A549 (cell line): ENCODE measurements around the gene BIRC7.

ENCODE experiments used
- JUN ChIP-seq, 2 experiments: fragments of >200 bp; sonication (Bioruptor Twin); formaldehyde crosslinking; IDR thresholded peaks; 2 replicates in 1 of 2; 3 replicates in 1 of 2; pipeline ENCODE4 v1.6.1; 2016 to 2017
- REST ChIP-seq: fragments of 200-600 bp; sonication (generic); IDR thresholded peaks from 2 replicates; pipeline ENCODE4 v1.6.1; 2016; ENCODE audit warnings: antibody characterized with exemption, mild to moderate bottlenecking, moderate library complexity
- SREBF2 ChIP-seq: fragments of 450-650 bp; IDR thresholded peaks from 2 replicates; pipeline ENCODE4 v1.6.1; 2014; ENCODE audit warnings: mild to moderate bottlenecking, moderate library complexity
- TF ChIP-seq, protein P1 (sequence below): fragments of >200 bp; sonication (Bioruptor Twin); formaldehyde crosslinking; IDR thresholded peaks from 3 replicates; pipeline ENCODE4 v1.5.1; 2016

DNA sequence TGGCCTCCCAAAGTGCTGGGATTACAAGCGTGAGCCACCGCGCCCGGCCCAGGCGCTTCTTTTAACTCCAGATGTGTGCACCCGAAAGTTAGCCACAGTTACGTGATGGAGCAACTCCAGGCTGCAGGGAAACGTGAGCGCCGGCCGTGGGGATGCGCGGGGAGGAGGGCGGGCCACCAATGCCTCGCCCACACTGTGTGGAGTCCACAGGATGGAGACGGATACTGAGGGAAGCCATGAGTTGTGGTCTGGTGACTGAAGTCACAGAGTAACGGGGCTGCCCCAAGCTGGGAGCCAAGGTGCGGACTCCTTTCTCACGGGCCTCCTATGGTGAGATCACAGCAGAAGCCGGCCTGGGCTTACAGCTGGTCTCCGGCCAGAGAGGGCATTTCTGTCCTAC lies 43.0 kb upstream of the BIRC7 start:
- TF ChIP-seq, protein P1, sequence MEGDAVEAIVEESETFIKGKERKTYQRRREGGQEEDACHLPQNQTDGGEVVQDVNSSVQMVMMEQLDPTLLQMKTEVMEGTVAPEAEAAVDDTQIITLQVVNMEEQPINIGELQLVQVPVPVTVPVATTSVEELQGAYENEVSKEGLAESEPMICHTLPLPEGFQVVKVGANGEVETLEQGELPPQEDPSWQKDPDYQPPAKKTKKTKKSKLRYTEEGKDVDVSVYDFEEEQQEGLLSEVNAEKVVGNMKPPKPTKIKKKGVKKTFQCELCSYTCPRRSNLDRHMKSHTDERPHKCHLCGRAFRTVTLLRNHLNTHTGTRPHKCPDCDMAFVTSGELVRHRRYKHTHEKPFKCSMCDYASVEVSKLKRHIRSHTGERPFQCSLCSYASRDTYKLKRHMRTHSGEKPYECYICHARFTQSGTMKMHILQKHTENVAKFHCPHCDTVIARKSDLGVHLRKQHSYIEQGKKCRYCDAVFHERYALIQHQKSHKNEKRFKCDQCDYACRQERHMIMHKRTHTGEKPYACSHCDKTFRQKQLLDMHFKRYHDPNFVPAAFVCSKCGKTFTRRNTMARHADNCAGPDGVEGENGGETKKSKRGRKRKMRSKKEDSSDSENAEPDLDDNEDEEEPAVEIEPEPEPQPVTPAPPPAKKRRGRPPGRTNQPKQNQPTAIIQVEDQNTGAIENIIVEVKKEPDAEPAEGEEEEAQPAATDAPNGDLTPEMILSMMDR, result no peak
- no peak for TF ChIP-seq REST
- no peak for TF ChIP-seq JUN (IDR thresholded peaks at IDR 0.05)
- no peak for TF ChIP-seq SREBF2
